K562 (cell line): ENCODE data around the gene HNRNPA2B1. TPM values are rescaled to one million over a fixed set of nuclear protein-coding genes. Genes with fewer than 3 reads are reported as not detected.
A peak's percentile ranks its signal among the peaks of the same experiment; 100 is the strongest.

ENCODE experiments used
- ATAC-seq: fragments of 200-7000 bp; cut with Tn5 transposase; 3 replicates; pipeline ENCODE4 v1.9.1; 2020; ENCODE audit warnings: moderate library complexity
- BruUV-seq: library from RNA; stranded (reverse); fragments of 400-500 nt; replicated peaks from 2 replicates; lab custom pipeline; 2021; lab: Mats Ljungman, UMichigan
- CTCF ChIA-PET: fragments of 300-600 bp; formaldehyde crosslinking; extraction: SDS; loops from one replicate; lab custom pipeline; 2021; ENCODE audit warnings: low intra/inter-chr PET ratio; lab: Yijun Ruan, JAX
- POLR2A ChIA-PET: fragments of 300-600, 350-650 bp; sonication (Branson Sonifier 250); formaldehyde crosslinking; extraction: SDS; loops from one replicate; lab custom pipeline; 2021; ENCODE audit warnings: antibody characterized with exemption, inconsistent platforms; lab: Yijun Ruan, JAX
- DNase-seq, 4 experiments: peaks; one replicate each; pipeline versions ENCODE4 v3.0.0 to v3.0.0-alpha.2; 2011 to 2018; ENCODE audit warnings: low spot score in 3 of 4, mixed read lengths in 3 of 4; ENCODE audit errors: extremely low read depth in 1 of 4
- FAIRE-seq: peaks from 2 replicates; lab custom pipeline; 2011; peaks lifted over from hg19 to GRCh38; lab: Jason Lieb, UNC
- H2AFZ ChIP-seq: 2 replicates; pipeline ENCODE4 v1.6.0; 2011; ENCODE audit warnings: low read depth, low read length, control low read depth, inconsistent platforms
- H3K27ac ChIP-seq: fragments of 200-600 bp; 3 replicates; pipeline ENCODE4 v1.8.0; 2011; ENCODE audit warnings: low read depth, mild to moderate bottlenecking, control low read depth, inconsistent platforms, low read length, moderate library complexity, mixed read lengths; ENCODE audit errors: extremely low read depth
- H3K27me3 ChIP-seq, 2 experiments: fragments of 300-600 bp in 1 of 2; 2 replicates in 1 of 2; 3 replicates in 1 of 2; pipeline versions ENCODE4 v1.6.0 to v1.8.0; 2011; ENCODE audit warnings: inconsistent platforms in 2 of 2, low read length in 2 of 2, mild to moderate bottlenecking in 1 of 2, mixed read lengths in 1 of 2, moderate library complexity in 1 of 2; ENCODE audit not compliant: control insufficient read depth in 2 of 2, insufficient read depth in 2 of 2
- H3K36me3 ChIP-seq: fragments of 300-600 bp; 3 replicates; pipeline ENCODE4 v1.8.0; 2011; ENCODE audit warnings: mild to moderate bottlenecking, low read length, inconsistent platforms; ENCODE audit not compliant: control insufficient read depth, insufficient read depth
- H3K4me1 ChIP-seq, 2 experiments: fragments of 200-600 bp in 1 of 2; replicated peaks in 1 of 2; 2 replicates in 1 of 2; 3 replicates in 1 of 2; pipeline versions ENCODE4 v1.5.1 to v1.8.0; 2011; ENCODE audit warnings: inconsistent platforms in 2 of 2, low read length in 2 of 2, mild to moderate bottlenecking in 1 of 2, mixed read lengths in 1 of 2, moderate library complexity in 1 of 2; ENCODE audit not compliant: control insufficient read depth in 2 of 2, insufficient read depth in 2 of 2
- H3K4me2 ChIP-seq: 2 replicates; pipeline ENCODE4 v1.6.1; 2011; ENCODE audit warnings: low read length, control low read depth, inconsistent platforms, mixed read lengths; ENCODE audit not compliant: insufficient read depth
- H3K4me3 ChIP-seq: fragments of 200-600 bp; sonication (generic), shearing (Covaris generic); 2 replicates; pipeline ENCODE4 v1.5.1; 2016; ENCODE audit warnings: control low read depth, inconsistent platforms
- H3K79me2 ChIP-seq: fragments of 200-600 bp; 3 replicates; pipeline ENCODE4 v1.8.0; 2011; ENCODE audit warnings: low read length, inconsistent platforms; ENCODE audit not compliant: control insufficient read depth, insufficient read depth
- H3K9ac ChIP-seq, 2 experiments: 2 replicates each; pipeline versions ENCODE4 v1.6.0 to v1.6.1; 2011; ENCODE audit warnings: low read depth in 2 of 2, low read length in 2 of 2, control low read depth in 1 of 2, inconsistent platforms in 1 of 2, mild to moderate bottlenecking in 1 of 2, mixed read lengths in 1 of 2; ENCODE audit not compliant: insufficient read depth in 1 of 2
- H3K9me1 ChIP-seq: one replicate; pipeline ENCODE4 v1.6.0; 2011; ENCODE audit warnings: inconsistent platforms, mild to moderate bottlenecking, low read length, moderate library complexity; ENCODE audit not compliant: control insufficient read depth, insufficient read depth
- H3K9me3 ChIP-seq: replicated peaks from 2 replicates; pipeline ENCODE4 v1.5.1; 2011; ENCODE audit warnings: low read depth, low read length, inconsistent platforms; ENCODE audit not compliant: control insufficient read depth, insufficient read depth
- H4K20me1 ChIP-seq: replicated peaks from 2 replicates; pipeline ENCODE4 v1.6.1; 2011; ENCODE audit warnings: low read length, inconsistent platforms, mixed read lengths; ENCODE audit not compliant: control insufficient read depth, insufficient read depth
- CREM ChIP-seq: IDR thresholded peaks from 2 replicates; pipeline ENCODE4 v1.6.1; 2014; ENCODE audit warnings: antibody characterized with exemption, low read depth
- HDAC8 ChIP-seq: fragments of 450-650 bp; IDR thresholded peaks from 2 replicates; pipeline ENCODE4 v1.6.1; 2016; ENCODE audit warnings: mild to moderate bottlenecking, missing genetic modification characterization, moderate library complexity, missing compliant biosample characterization
- JUND ChIP-seq, 2 experiments: IDR thresholded peaks; 2 replicates in 1 of 2; 3 replicates in 1 of 2; pipeline ENCODE4 v1.6.1; 2011; ENCODE audit warnings: borderline replicate concordance in 2 of 2, low read depth in 2 of 2, low read length in 2 of 2, improper control_type of control experiment in 1 of 2, missing biosample characterization in 1 of 2, missing genetic modification characterization in 1 of 2, missing genetic modification reagents in 1 of 2
- NR3C1 ChIP-seq: sonication (generic); formaldehyde crosslinking; IDR thresholded peaks from 2 replicates; pipeline ENCODE4 v1.8.1; 2022; ENCODE audit warnings: missing genetic modification reagents
- POLR2G ChIP-seq: fragments of 200-400 bp; formaldehyde crosslinking; IDR thresholded peaks from 2 replicates; pipeline ENCODE4 v1.6.1; 2017; ENCODE audit warnings: low read depth, mild to moderate bottlenecking, antibody characterized with exemption, low read length, moderate library complexity
- THRA ChIP-seq: fragments of 450-650 bp; IDR thresholded peaks from 2 replicates; pipeline ENCODE4 v1.6.1; 2017; ENCODE audit warnings: mild to moderate bottlenecking, moderate library complexity
- ZNF121 ChIP-seq: sonication (generic); formaldehyde crosslinking; conservative IDR thresholded peaks from 2 replicates; pipeline ENCODE4 v1.8.0; 2022; ENCODE audit warnings: missing genetic modification reagents
- WGBS: fragments of 100-300 bp; shearing (Covaris generic); methylation state at CpG from one replicate; pipeline ENCODE4 v1.1.6; 2016; ENCODE audit warnings: low coverage, mixed read lengths; ENCODE audit not compliant: insufficient coverage; ENCODE audit errors: missing lambda C conversion rate; 5-methylcytosine and 5-hydroxymethylcytosine counted together
- in situ Hi-C: fragments of 300-500 bp; cut with MboI; formaldehyde crosslinking; loops from 4 replicates; pipeline ENCODE4 v1.15.0; 2018; ENCODE audit warnings: inconsistent platforms, mixed read lengths
- intact Hi-C: fragments of 100-400 bp; cut with micrococcal nuclease; formaldehyde crosslinking; loops from 2 replicates; pipeline ENCODE4 v1.14.2; 2022
- polyA plus RNA-seq, 8 experiments: library from polyadenylated mRNA; depleted of rRNA in 4 of 8; stranded (reverse) in 5 of 8; unstranded in 3 of 8; fragments of >200 nt; fragmentation: Nextera tagmentation in 2 of 8; fragmentation: Illumina TruSeq in 1 of 8; extraction: Ambion mirVana in 2 of 8; extraction: Trizol in 1 of 8; gene quantifications; 2 replicates each; pipeline versions ENCODE4 v1.2.1 to v1.2.3, GENCODE V29; 2011 to 2014; ENCODE audit warnings: inconsistent platforms in 1 of 8, missing spikeins in 1 of 8
- total RNA-seq, 7 experiments: library from RNA; depleted of rRNA in 6 of 7; stranded (reverse); fragments of >200 nt in 6 of 7; fragmentation: Illumina TruSeq in 2 of 7; extraction: Trizol in 2 of 7; gene quantifications; 2 replicates each; pipeline versions ENCODE4 v1.2.1 to v1.2.3, GENCODE V29; 2011 to 2021; ENCODE audit warnings: low replicate concordance in 1 of 7
- TF ChIP-seq, protein P1 (sequence below), 3 experiments: IDR thresholded peaks in 2 of 3; conservative IDR thresholded peaks in 1 of 3; 2 replicates each; pipeline ENCODE4 v1.5.1; 2011 to 2012; ENCODE audit warnings: low read length in 3 of 3, mild to moderate bottlenecking in 3 of 3, control low read depth in 2 of 3, improper control_type of control experiment in 1 of 3, inconsistent platforms in 1 of 3, low read depth in 1 of 3, mixed read lengths in 1 of 3, moderate library complexity in 1 of 3; ENCODE audit not compliant: insufficient read depth in 2 of 3
- TF ChIP-seq, protein P2 (sequence below): sonication (generic); formaldehyde crosslinking; IDR thresholded peaks from 2 replicates; pipeline ENCODE4 v1.8.1; 2023; ENCODE audit warnings: mild to moderate bottlenecking, missing genetic modification reagents
- TF ChIP-seq, protein P3 (sequence below): sonication (generic); formaldehyde crosslinking; IDR thresholded peaks from 2 replicates; pipeline ENCODE4 v1.8.1; 2022; ENCODE audit warnings: missing genetic modification reagents

HNRNPA2B1 gene
- total and polyA plus RNA-seq, 9 of the 15 experiments (the other 6 are each of a cell fraction or from before 2014, with no cell fraction given) = 630 to 1,989 (median 865) TPM

DNA sequence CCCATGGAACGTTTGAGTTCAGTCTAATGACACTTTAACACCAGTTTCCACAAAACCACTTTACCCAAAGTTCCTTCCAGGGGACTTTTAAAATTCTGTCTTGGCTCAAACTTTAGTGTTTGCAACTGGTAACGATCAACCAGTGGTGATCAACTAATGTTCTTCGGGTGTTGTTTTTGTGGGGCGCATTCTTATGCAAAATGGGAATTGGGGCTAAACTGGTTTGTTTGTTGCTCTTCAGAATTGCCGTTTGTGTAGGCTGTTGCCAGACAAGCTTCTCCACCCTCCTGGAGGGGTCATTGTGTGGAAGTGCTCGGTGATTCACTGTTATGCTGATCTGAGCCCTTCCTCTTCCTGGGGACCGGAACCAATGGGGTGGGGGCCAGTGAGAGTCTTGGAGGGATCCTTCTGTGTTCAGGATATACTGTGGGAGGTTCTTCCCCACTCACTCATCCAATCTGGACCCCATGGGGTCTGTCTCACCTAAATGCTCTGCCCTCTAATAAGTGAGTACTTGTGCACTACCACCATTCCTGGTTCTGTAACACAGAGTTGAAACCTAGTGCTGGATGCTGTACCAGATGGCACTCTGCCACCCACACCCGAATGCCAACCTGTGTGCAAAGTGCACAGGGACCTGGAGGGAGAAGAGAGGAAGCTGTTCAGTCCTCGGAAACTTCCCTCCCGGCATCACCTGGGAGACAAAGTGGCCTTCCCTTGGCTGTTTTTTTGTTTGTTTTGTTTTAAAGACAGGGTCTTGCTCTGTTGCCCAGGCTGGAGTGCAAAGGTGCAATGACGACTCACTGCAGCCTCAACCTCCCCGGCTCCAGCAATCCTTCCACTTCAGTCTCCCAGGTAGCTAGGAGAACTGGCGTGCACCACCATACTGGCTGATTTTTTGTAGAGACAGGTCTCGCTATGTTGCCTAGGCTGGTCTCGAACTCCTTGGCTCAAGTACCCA lies 46.4 kb downstream of the HNRNPA2B1 start:
- no peaks in the 10 kb centered on the region; the same call in 2 of the 3 replicates for H3K36me3 ChIP-seq
- no peaks in the 10 kb centered on the region for H3K9me1 ChIP-seq
- H3K4me2 ChIP-seq = peak overlapping the region; percentile 91
- H3K9me3 ChIP-seq = no peaks in the 10 kb centered on the region
- ATAC-seq = peak; percentile 54
- no TSS peak for BruUV-seq
- peak; percentile 33 to 62 (median 40) for DNase-seq
- intact Hi-C loops = loop anchor here (2.0 kb wide), 1 partner anchor 33 kb away; no protein-coding TSS in a partner anchor
- H3K27ac ChIP-seq = 0 out of 3 replicates have a peak overlapping the region, but pooled peaks have one; percentile 29
- peaks cover 64% of the 10 kb centered on the region for H3K79me2 ChIP-seq
- H3K4me3 ChIP-seq = peak overlapping the region; percentile 75; the same call in 1 of the 2 replicates
- in situ Hi-C loops = no loop called here
- peaks cover 11% of the 10 kb centered on the region; the same call in 1 of the 2 replicates for H4K20me1 ChIP-seq
- POLR2A ChIA-PET = interaction anchor here (0.7 to 5.7 kb wide), 4 partner anchors 28 to 44 kb away, joined by 4 to 27 read pairs (median 4); no protein-coding TSS in a partner anchor
- CTCF ChIA-PET = no interaction called here
- no peak for FAIRE-seq
- H3K4me1 ChIP-seq = peaks cover 25 to 41% of the 10 kb centered on the region in 2 experiments
- H2AFZ ChIP-seq = no peak overlapping the region; the same call in 1 of the 2 replicates
- peak overlapping the region; percentile 47 to 51; a peak in 2 of 4 replicates for H3K9ac ChIP-seq
- 63% methylated on average over 15 of the region's 15 CpGs for whole genome bisulfite sequencing
- no peaks in the 10 kb centered on the region for H3K27me3 ChIP-seq
- 0 out of 2 replicates have a peak, but pooled peaks have one; percentile 17 for TF ChIP-seq CREM
- TF ChIP-seq, protein P1, sequence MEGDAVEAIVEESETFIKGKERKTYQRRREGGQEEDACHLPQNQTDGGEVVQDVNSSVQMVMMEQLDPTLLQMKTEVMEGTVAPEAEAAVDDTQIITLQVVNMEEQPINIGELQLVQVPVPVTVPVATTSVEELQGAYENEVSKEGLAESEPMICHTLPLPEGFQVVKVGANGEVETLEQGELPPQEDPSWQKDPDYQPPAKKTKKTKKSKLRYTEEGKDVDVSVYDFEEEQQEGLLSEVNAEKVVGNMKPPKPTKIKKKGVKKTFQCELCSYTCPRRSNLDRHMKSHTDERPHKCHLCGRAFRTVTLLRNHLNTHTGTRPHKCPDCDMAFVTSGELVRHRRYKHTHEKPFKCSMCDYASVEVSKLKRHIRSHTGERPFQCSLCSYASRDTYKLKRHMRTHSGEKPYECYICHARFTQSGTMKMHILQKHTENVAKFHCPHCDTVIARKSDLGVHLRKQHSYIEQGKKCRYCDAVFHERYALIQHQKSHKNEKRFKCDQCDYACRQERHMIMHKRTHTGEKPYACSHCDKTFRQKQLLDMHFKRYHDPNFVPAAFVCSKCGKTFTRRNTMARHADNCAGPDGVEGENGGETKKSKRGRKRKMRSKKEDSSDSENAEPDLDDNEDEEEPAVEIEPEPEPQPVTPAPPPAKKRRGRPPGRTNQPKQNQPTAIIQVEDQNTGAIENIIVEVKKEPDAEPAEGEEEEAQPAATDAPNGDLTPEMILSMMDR (IDR thresholded peaks at IDR 0.05 in 2 of 3, conservative IDR thresholded peaks at IDR 0.05 in 1 of 3; ENCODE audit: insufficient read depth in 2 of 3, low read depth in 1 of 3, low read length in 3 of 3) = no peak
- TF ChIP-seq, protein P2, sequence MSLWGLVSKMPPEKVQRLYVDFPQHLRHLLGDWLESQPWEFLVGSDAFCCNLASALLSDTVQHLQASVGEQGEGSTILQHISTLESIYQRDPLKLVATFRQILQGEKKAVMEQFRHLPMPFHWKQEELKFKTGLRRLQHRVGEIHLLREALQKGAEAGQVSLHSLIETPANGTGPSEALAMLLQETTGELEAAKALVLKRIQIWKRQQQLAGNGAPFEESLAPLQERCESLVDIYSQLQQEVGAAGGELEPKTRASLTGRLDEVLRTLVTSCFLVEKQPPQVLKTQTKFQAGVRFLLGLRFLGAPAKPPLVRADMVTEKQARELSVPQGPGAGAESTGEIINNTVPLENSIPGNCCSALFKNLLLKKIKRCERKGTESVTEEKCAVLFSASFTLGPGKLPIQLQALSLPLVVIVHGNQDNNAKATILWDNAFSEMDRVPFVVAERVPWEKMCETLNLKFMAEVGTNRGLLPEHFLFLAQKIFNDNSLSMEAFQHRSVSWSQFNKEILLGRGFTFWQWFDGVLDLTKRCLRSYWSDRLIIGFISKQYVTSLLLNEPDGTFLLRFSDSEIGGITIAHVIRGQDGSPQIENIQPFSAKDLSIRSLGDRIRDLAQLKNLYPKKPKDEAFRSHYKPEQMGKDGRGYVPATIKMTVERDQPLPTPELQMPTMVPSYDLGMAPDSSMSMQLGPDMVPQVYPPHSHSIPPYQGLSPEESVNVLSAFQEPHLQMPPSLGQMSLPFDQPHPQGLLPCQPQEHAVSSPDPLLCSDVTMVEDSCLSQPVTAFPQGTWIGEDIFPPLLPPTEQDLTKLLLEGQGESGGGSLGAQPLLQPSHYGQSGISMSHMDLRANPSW (CRISPR knock-in tag) = no peak
- no peak for TF ChIP-seq HDAC8 (tag)
- TF ChIP-seq ZNF121 = peak; percentile 74
- no peak for TF ChIP-seq THRA
- TF ChIP-seq NR3C1 (CRISPR knock-in tag) = no peak
- no peak for TF ChIP-seq POLR2G
- TF ChIP-seq JUND (IDR thresholded peaks at IDR 0.05; ENCODE audit: borderline replicate concordance, low read depth, low read length) = 0 out of 2 replicates have a peak, but pooled peaks have one; percentile 19
- no peak for TF ChIP-seq JUND (tag; IDR thresholded peaks at IDR 0.05; ENCODE audit: borderline replicate concordance, low read depth, low read length)
- TF ChIP-seq, protein P3, sequence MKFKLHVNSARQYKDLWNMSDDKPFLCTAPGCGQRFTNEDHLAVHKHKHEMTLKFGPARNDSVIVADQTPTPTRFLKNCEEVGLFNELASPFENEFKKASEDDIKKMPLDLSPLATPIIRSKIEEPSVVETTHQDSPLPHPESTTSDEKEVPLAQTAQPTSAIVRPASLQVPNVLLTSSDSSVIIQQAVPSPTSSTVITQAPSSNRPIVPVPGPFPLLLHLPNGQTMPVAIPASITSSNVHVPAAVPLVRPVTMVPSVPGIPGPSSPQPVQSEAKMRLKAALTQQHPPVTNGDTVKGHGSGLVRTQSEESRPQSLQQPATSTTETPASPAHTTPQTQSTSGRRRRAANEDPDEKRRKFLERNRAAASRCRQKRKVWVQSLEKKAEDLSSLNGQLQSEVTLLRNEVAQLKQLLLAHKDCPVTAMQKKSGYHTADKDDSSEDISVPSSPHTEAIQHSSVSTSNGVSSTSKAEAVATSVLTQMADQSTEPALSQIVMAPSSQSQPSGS (CRISPR knock-in tag) = no peak
